ENCODE measurements around the gene PLXNA3.

PLXNA3 gene

GRCh38 chrX:154506483-154507332, 48.6 kb downstream of the PLXNA3 start:
- DNase-seq, result no peak

- DNase-seq, result no peak
Measured at GRCh38 chrX:154507673-154508383, 49.7 kb downstream of the PLXNA3 start.

- no peak for DNase-seq
Measured at GRCh38 chrX:154508384-154508745, 50.3 kb downstream of the PLXNA3 start.

DNA sequence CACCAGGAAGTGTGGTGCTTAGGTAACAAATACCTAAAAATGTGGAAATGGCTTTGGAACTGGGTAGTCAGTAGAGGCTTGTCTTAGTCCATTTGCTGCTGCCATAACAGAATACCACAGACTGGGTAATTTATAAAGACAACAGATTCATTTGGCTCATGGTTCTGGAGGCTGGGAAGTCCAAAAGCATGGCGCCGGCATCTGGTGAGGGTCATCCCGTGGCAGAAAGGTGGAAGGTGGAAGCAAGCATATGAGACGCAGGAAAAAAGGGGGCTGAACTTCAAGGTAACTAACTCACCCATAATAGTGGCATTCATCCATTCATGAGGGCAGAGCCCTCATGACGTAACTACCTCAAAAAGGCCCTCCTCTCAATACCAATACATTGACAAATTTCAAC, 51.4 kb downstream of the PLXNA3 start:
- no peak for DNase-seq

GRCh38 chrX:154511761-154512160, 53.7 kb downstream of the PLXNA3 start:
- DNase-seq, result no peak

GRCh38 chrX:154512879-154513553, 54.9 kb downstream of the PLXNA3 start:
- no peak for DNase-seq

- no peak for DNase-seq
Measured at GRCh38 chrX:154513716-154514115, 55.6 kb downstream of the PLXNA3 start.

DNA sequence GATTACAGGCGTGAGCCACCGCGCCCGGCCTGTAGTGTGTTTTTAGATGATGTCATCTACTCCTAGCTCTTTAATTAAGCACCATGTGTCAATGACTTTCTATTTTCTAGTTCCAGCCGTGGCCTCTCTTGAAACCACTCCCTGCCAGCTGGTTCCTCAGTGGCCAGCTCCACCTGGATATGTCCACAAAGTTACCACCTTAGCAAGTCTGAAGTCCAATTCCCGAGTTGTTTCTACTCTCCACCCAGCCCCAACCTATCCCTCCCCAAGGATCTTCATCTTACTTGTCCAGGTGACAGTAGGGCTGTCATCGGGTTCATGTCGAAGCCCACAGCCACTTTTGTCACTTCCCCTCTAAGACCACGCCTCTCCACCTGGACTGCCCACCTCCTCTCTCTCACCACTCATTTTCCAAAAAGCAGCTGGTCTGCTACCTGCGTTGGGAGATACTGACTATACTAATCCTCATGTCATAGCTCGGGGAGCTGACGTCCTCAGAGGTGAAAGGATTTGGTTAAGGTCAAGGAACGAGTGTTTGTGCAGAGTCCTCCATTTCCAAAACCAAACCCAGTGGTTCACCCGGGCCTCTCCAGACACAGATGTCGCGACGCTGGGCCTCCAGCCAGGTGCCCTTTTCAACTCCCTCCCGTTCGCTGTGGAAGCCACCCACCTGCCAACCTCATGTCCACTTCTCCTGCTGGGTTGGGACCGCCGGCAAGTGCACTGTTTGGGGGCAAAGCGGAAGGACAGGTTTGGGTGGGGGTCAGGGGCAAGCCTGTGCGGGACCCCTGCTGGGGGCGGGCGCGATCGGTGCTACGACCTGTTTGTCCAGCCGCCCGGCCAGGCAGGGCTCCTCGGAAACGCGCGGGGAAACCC, 57.2 kb downstream of the PLXNA3 start:
- no peak for DNase-seq

- DNase-seq, result peak; percentile 94
Measured at GRCh38 chrX:154515966-154516655, 58.0 kb downstream of the PLXNA3 start, which contains the start of gene FAM3A. Gene FAM3A, minus strand, starts transcription at chrX:154516232. Its CDS starts 460 bp downstream, at chrX:154515772.

GRCh38 chrX:154516656-154517100, 58.6 kb downstream of the PLXNA3 start:
- no peak for DNase-seq

DNA sequence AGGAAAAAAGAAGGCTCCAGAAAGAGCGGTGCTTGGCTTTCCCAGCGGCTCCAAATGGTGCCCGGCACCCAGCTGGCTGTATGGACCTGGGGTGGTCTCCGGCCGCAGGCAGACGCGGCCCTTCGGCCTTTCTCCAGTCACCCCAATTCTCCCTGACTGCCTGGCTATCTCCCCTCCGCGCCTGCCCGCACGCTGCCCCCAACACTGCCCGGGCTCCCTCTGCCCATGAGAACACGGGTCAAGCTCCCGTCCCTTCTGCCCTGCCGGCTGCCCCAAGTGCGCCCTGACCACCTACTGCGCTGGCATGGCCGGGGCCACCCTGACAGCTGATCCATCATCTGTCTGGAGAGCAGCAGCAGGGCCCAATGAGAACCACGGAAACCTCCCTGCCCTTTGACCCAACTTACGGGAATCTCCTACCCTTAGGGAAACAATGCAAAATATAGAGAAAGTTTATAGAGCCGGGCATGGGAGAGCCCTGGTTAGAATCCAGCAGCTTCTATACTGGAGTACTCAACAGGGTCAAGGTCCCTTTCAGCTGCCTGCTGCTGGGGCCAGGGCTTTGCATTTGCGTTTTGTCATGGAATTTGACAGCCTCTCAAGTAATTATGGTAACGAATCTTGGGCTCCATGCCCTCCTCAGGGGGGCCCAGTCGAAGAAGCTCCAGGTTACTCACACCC, 59.2 kb downstream of the PLXNA3 start:
- no peak for DNase-seq

- DNase-seq, result no peak
Measured at GRCh38 chrX:154519389-154519788, 61.3 kb downstream of the PLXNA3 start.

- no peak for DNase-seq
Measured at GRCh38 chrX:154525606-154526490, 67.8 kb downstream of the PLXNA3 start.

- DNase-seq, result peak; percentile 62
Measured at GRCh38 chrX:154526901-154527675, 69.0 kb downstream of the PLXNA3 start.

Measured in activated T-cell treated with anti-CD3 and anti-CD28 coated beads, Interleukin-2, amount 50 U/mL, for 1 hour (primary cell).